Frontal cortex (tissue), 1 donor: ENCODE measurements around the gene CADM1. TPM values are rescaled to one million over a fixed set of nuclear protein-coding genes. Genes with fewer than 3 reads are reported as not detected.

Source experiments
- small RNA-seq: library from RNA; depleted of rRNA; stranded (forward); fragments of <200 nt; gene quantifications from one replicate; pipeline ENCODE3, GENCODE V24; 2014
- total RNA-seq: library from RNA; depleted of rRNA; stranded (reverse); fragments of >200 nt; gene quantifications from one replicate; pipeline ENCODE4 v1.2.3, GENCODE V29; 2014

The CADM1 gene
- total RNA-seq, 1 donor from 2014 or later: 195 TPM

Small RNA genes within 50 kb of the gene (small RNA-seq; reads per million reads assigned to genes)
- not detected for gene RF01293
